Stimulated activated naive B cell treated with anti-CD40 and anti-IgM and Interleukin-4, amounts not matched to agents 10 μg/mL and 1 μg/mL and 100 μg/mL, for 72 hours (primary cell): ENCODE measurements around the gene RINT1.
"Not testable (repeated sequence)": the region's sequence is repeated elsewhere in the genome, so short reads cannot be mapped to it uniquely, and the experiment has no call there.

ENCODE experiments used
- ATAC-seq, 2 donors: fragments of 150-1000 bp; cut with Tn5 transposase; replicated peaks; 2 replicates each; pipeline ENCODE4 v1.10.0; 2021; ENCODE audit warnings: moderate library complexity in 1 of 2
- DNase-seq: peaks from one replicate; pipeline ENCODE4 v3.0.0; 2021
- H3K27ac Mint-ChIP-seq: one replicate; pipeline ENCODE4 v1.8.0; 2022; ENCODE audit warnings: mild to moderate bottlenecking, mixed read lengths
- H3K27me3 Mint-ChIP-seq, 2 donors: one replicate each; pipeline ENCODE4 v1.8.0; 2022; ENCODE audit warnings: mixed read lengths in 2 of 2
- H3K36me3 Mint-ChIP-seq, 2 donors: one replicate each; pipeline ENCODE4 v1.8.0; 2022; ENCODE audit warnings: mixed read lengths in 2 of 2, mild to moderate bottlenecking in 1 of 2
- H3K4me1 Mint-ChIP-seq, 2 donors: one replicate each; pipeline ENCODE4 v1.8.0; 2022; ENCODE audit warnings: mixed read lengths in 2 of 2, mild to moderate bottlenecking in 1 of 2
- H3K4me3 Mint-ChIP-seq, 2 donors: one replicate each; pipeline ENCODE4 v1.8.0; 2022; ENCODE audit warnings: mild to moderate bottlenecking in 2 of 2, mixed read lengths in 2 of 2, moderate library complexity in 1 of 2
- H3K9me3 Mint-ChIP-seq, 2 donors: one replicate each; pipeline ENCODE4 v1.8.0; 2022; ENCODE audit warnings: mixed read lengths in 2 of 2, mild to moderate bottlenecking in 1 of 2

RINT1 gene

DNA sequence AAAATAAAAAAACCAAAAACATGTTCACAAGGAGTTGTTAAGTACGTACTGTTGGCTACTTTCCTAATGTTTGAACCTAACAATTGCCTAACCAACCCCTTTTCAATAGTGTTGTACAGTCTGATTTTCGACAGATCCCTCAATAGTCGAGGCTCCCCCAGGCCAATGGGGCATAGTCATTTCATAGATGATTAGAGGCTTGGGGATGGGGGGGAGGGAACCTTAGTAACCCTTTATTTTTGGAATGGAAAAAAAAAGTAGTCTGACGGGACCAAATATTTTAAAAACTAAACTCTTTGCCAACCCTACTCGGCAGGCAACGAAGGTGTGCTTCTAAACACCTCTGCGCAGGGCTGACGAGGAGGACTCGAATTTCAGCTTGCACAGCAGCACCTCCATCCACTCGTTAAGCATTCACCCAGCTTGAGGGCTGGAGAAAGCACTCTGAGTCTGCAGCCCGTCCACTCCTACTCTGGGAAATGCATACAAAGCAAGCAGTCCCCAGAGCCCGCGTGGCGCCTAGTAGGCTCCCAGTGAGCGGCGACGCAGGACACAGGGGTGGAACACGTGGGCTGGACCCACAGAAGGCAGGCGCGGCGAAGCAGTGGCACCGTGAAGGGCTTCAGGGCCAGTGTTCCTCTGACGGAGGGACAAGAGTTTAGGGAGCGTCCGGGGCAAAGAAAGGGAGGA is 10.8 kb upstream of the RINT1 start:
- no peaks in the 10 kb centered on the region for H3K9me3 Mint-ChIP-seq
- peak overlapping the region; percentile 96 for H3K27ac Mint-ChIP-seq
- H3K27me3 Mint-ChIP-seq: no peaks in the 10 kb centered on the region
- peak overlapping the region; percentile 98 to 99 for H3K4me3 Mint-ChIP-seq
- peak; percentile 66 for ATAC-seq
- H3K36me3 Mint-ChIP-seq: peaks cover 7 to 19% of the 10 kb centered on the region in 2 donors
- DNase-seq: peak; percentile 49
- peaks cover 16 to 32% of the 10 kb centered on the region in 2 donors for H3K4me1 Mint-ChIP-seq

DNA sequence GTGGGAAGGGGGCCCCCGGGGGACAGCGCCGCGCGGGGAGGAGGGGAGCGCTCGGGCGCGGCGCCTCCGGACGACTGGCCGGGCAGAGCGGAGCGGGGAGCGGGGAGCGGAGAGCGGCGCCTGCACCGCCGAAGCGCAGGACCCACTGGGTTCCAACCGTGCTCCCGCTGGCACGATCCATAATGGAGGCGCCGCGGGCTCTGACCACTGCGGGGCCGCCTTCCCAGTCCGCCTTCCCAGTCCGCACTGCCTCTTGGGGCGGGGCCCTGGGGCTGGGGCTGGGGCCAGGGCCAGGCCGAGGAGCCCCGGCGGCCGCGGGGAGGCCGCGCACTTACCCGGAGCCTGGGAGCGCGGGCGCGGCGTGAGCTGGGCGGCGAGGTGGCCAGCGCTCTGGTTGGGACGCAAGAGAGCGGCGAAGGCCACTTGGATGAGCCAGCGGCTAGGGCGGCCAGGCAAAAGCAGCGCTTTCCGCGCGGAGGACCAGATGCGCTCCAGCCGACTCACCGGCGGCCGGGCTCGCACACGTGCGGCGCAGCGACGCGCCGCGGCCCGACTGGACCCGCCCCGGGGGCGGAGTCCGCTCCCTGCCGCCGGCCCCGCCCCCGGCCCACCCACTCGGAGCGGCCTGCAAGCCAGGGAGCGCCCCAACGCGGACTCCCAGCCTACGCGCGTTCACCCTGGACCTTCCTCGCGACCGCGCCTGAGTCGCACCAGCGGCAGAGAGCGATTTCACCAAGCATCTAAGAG is 10.1 kb upstream of the RINT1 start, which contains the start of gene PUS7:
Gene PUS7, minus strand, starts transcription at position 555 of the 747 bp plus-strand sequence. CDS start 13,759 bp downstream, outside the sequence.
- ATAC-seq (peak; percentile 89 to 92), DNase-seq (peak; percentile 73)
- Mint-ChIP-seq H3K4me3 (peak within 1 kb of the TSS; percentile 98 to 99), H3K4me1 (peaks cover 16 to 32% of the 10 kb centered on the region in 2 donors), H3K27ac (peak within 1 kb of the TSS; percentile 96), H3K27me3 (no peaks in the 10 kb centered on the region), H3K36me3 (peaks cover 7 to 15% of the 10 kb centered on the region in 2 donors), H3K9me3 (no peaks in the 10 kb centered on the region)

GRCh38 chr7:105524423-105524822 is 7.6 kb upstream of the RINT1 start:
- not testable (repeated sequence) for H3K27ac Mint-ChIP-seq, DNase-seq, H3K36me3 Mint-ChIP-seq, H3K4me3 Mint-ChIP-seq, H3K27me3 Mint-ChIP-seq, ATAC-seq, H3K9me3 Mint-ChIP-seq
- peaks cover 15 to 35% of the 10 kb centered on the region in 2 donors for H3K4me1 Mint-ChIP-seq

GRCh38 chr7:105524840-105525239 is 7.2 kb upstream of the RINT1 start:
- H3K4me1 Mint-ChIP-seq: peaks cover 14 to 34% of the 10 kb centered on the region in 2 donors
- H3K27ac Mint-ChIP-seq: no peak overlapping the region
- DNase-seq: no peak
- no peaks in the 10 kb centered on the region for H3K9me3 Mint-ChIP-seq
- H3K27me3 Mint-ChIP-seq: no peaks in the 10 kb centered on the region
- peaks cover under 1% of the 10 kb centered on the region in 2 donors for H3K36me3 Mint-ChIP-seq
- no peak for ATAC-seq
- H3K4me3 Mint-ChIP-seq: no peak overlapping the region

- H3K4me3 Mint-ChIP-seq, DNase-seq, H3K9me3 Mint-ChIP-seq, ATAC-seq, H3K27me3 Mint-ChIP-seq, H3K36me3 Mint-ChIP-seq, H3K27ac Mint-ChIP-seq: not testable (repeated sequence)
- H3K4me1 Mint-ChIP-seq: peaks cover 12 to 28% of the 10 kb centered on the region in 2 donors
Observed at GRCh38 chr7:105527737-105528136, 4.3 kb upstream of the RINT1 start.

GRCh38 chr7:105530126-105530525 is 1.9 kb upstream of the RINT1 start:
- ATAC-seq: no peak
- H3K4me3 Mint-ChIP-seq: no peak overlapping the region
- H3K9me3 Mint-ChIP-seq: no peaks in the 10 kb centered on the region
- H3K27me3 Mint-ChIP-seq: no peaks in the 10 kb centered on the region
- peaks cover 13 to 28% of the 10 kb centered on the region in 2 donors for H3K4me1 Mint-ChIP-seq
- no peaks in the 10 kb centered on the region for H3K36me3 Mint-ChIP-seq
- H3K27ac Mint-ChIP-seq: peak overlapping the region; percentile 47
- DNase-seq: no peak

DNA sequence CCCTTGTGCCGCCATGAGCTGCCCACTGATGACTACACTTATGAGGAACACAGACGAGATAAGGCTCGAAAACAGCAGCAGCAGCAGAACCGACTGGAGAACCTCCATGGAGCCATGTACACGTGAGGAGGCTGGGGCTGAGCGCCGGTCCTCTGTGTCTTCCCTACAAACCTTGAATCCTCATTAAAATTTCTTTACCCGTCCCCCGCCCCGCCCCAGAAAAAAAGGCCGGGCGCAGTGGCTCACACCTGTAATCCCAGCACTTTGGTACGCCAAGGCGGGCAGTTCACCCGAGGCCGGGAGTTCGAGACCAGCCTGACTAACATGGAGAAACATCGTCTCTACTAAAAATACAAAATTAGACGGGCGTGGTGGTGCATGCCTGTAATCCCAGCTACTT is 1.5 kb upstream of the RINT1 start:
- DNase-seq (no peak), ATAC-seq (no peak)
- Mint-ChIP-seq H3K27me3 (no peaks in the 10 kb centered on the region), H3K4me1 (peaks cover 13 to 26% of the 10 kb centered on the region in 2 donors), H3K9me3 (no peaks in the 10 kb centered on the region), H3K27ac (peak overlapping the region; percentile 47), H3K36me3 (no peaks in the 10 kb centered on the region), H3K4me3 (no peak overlapping the region)

GRCh38 chr7:105532709-105533460 is 884 bp downstream of the RINT1 start:
- no peak for DNase-seq
- no peak for ATAC-seq

GRCh38 chr7:105538339-105538738 is 6.3 kb downstream of the RINT1 start:
- H3K27me3 Mint-ChIP-seq: no peaks in the 10 kb centered on the region
- DNase-seq (no peak), ATAC-seq (no peak)
- H3K4me1 Mint-ChIP-seq: peaks cover 5 to 21% of the 10 kb centered on the region in 2 donors
- peaks cover 22% of the 10 kb centered on the region in 2 donors for H3K36me3 Mint-ChIP-seq
- no peaks in the 10 kb centered on the region for H3K9me3 Mint-ChIP-seq
- no peak overlapping the region for H3K4me3 Mint-ChIP-seq
- H3K27ac Mint-ChIP-seq: no peak overlapping the region

More at GRCh38 chr7:105532709-105533460, 884 bp downstream of the RINT1 start:
- Mint-ChIP-seq H3K27me3 (no peaks in the 10 kb centered on the region), H3K9me3 (no peaks in the 10 kb centered on the region), H3K4me1 (peaks cover 13 to 32% of the 10 kb centered on the region in 2 donors), H3K27ac (peak overlapping the region; percentile 97), H3K4me3 (peak overlapping the region; percentile 87 to 88), H3K36me3 (peaks cover 2 to 4% of the 10 kb centered on the region in 2 donors)

GRCh38 chr7:105559926-105560325 is 27.9 kb downstream of the RINT1 start:
- DNase-seq (no peak), ATAC-seq (no peak)
- peaks cover 13 to 30% of the 10 kb centered on the region in 2 donors for H3K36me3 Mint-ChIP-seq
- H3K4me3 Mint-ChIP-seq: no peak overlapping the region
- H3K27ac Mint-ChIP-seq: peak overlapping the region; percentile 52
- no peaks in the 10 kb centered on the region for H3K27me3 Mint-ChIP-seq
- no peaks in the 10 kb centered on the region for H3K4me1 Mint-ChIP-seq
- H3K9me3 Mint-ChIP-seq: no peaks in the 10 kb centered on the region

DNA sequence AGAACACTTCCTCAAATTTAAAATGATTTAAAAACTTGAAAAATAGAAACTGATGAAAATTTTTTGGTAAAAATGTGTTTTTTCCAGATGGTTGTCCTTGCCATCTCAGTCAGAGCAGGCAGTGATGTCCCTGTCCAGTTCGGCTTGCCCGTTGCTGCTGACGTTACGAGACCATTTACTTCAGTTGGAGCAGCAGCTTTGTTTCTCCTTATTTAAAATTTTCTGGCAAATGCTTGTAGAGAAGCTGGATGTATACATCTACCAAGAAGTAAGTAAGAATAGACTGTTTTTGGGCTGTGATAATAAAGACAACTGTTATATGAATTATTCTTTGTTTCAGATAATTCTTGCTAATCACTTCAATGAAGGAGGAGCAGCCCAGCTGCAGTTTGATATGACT is 33.2 kb downstream of the RINT1 start:
- Mint-ChIP-seq H3K4me1 (no peaks in the 10 kb centered on the region), H3K4me3 (no peak overlapping the region), H3K36me3 (peaks cover 24 to 37% of the 10 kb centered on the region in 2 donors), H3K9me3 (peaks cover 0 to 1% of the 10 kb centered on the region in 2 donors), H3K27me3 (no peaks in the 10 kb centered on the region), H3K27ac (no peak overlapping the region)
- ATAC-seq (no peak), DNase-seq (no peak)

- DNase-seq (no peak), ATAC-seq (no peak)
- peaks cover 23 to 34% of the 10 kb centered on the region in 2 donors for H3K36me3 Mint-ChIP-seq
- H3K4me3 Mint-ChIP-seq: no peak overlapping the region
- H3K4me1 Mint-ChIP-seq: no peaks in the 10 kb centered on the region
- no peak overlapping the region for H3K27ac Mint-ChIP-seq
- H3K27me3 Mint-ChIP-seq: no peaks in the 10 kb centered on the region
- peaks cover 0 to 1% of the 10 kb centered on the region in 2 donors for H3K9me3 Mint-ChIP-seq
Observed at GRCh38 chr7:105567024-105567423, 35.0 kb downstream of the RINT1 start.

- ATAC-seq: no peak
- Mint-ChIP-seq H3K4me1 (no peaks in the 10 kb centered on the region), H3K27me3 (no peaks in the 10 kb centered on the region), H3K27ac (no peak overlapping the region), H3K36me3 (peaks cover 22 to 30% of the 10 kb centered on the region in 2 donors), H3K4me3 (no peak overlapping the region), H3K9me3 (peaks cover 0 to 1% of the 10 kb centered on the region in 2 donors)
- no peak for DNase-seq
Observed at GRCh38 chr7:105567821-105568220, 35.8 kb downstream of the RINT1 start.

DNA sequence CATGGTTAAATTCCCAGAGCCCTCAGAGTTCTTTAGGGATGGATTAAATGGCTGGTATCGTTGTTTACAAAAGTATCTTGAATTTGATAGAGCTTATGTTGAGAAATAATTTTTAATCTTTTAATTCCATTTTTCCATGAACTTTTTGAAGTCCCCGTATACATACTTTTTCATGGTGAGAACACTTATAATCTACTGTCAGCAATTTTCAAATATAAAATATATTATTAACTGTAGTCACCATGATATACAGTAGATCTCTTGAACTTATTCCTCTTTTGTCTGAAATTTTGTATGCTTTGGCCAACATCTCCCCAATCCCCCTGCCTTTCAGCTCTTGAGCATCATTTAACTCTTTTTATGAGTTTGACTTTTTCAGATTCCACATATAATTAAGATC is 39.9 kb downstream of the RINT1 start:
- peaks cover 0 to 1% of the 10 kb centered on the region in 2 donors for H3K9me3 Mint-ChIP-seq
- no peak overlapping the region for H3K4me3 Mint-ChIP-seq
- peaks cover 20 to 24% of the 10 kb centered on the region in 2 donors for H3K36me3 Mint-ChIP-seq
- no peak overlapping the region for H3K27ac Mint-ChIP-seq
- no peak for ATAC-seq
- DNase-seq: no peak
- no peaks in the 10 kb centered on the region for H3K27me3 Mint-ChIP-seq
- no peaks in the 10 kb centered on the region for H3K4me1 Mint-ChIP-seq
